Right hindlimb (tissue), 1 donor: Measurements from ENCODE around the gene PUS7.
"Not testable (repeated sequence)": the region's sequence is repeated elsewhere in the genome, so short reads cannot be mapped to it uniquely, and the experiment has no call there.

Experiments
- DNase-seq: peaks from one replicate; pipeline ENCODE4 v3.0.0-alpha.2; 2018

PUS7 gene

GRCh38 chr7:105521717-105522463 is at the start of gene PUS7:
PUS7 (minus strand) TSS chr7:105522271; CDS start chr7:105508512, 13,759 bp downstream.
- DNase-seq, result peak; percentile 93

- no peak for DNase-seq
Measured at GRCh38 chr7:105567821-105568220, 45.8 kb upstream of the PUS7 start.

- DNase-seq, result no peak
Measured at GRCh38 chr7:105567024-105567423, 45.0 kb upstream of the PUS7 start.

- DNase-seq, result no peak
Measured at GRCh38 chr7:105565190-105565589, 43.1 kb upstream of the PUS7 start.

- no peak for DNase-seq
Measured at GRCh38 chr7:105559926-105560325, 37.9 kb upstream of the PUS7 start.

- no peak for DNase-seq
Measured at GRCh38 chr7:105538339-105538738, 16.3 kb upstream of the PUS7 start.

GRCh38 chr7:105532709-105533460 is 10.8 kb upstream of the PUS7 start:
- no peak for DNase-seq

- DNase-seq, result peak; percentile 94
Measured at GRCh38 chr7:105531792-105532671, 10.0 kb upstream of the PUS7 start, which contains the start of gene RINT1. RINT1 (plus strand) TSS chr7:105532201; CDS start chr7:105532316, 115 bp downstream.

- DNase-seq, result no peak
Measured at GRCh38 chr7:105530546-105530945, 8.5 kb upstream of the PUS7 start.

- no peak for DNase-seq
Measured at GRCh38 chr7:105530126-105530525, 8.1 kb upstream of the PUS7 start.

GRCh38 chr7:105527737-105528136 is 5.7 kb upstream of the PUS7 start:
- not testable (repeated sequence) for DNase-seq

- no peak for DNase-seq
Measured at GRCh38 chr7:105524840-105525239, 2.8 kb upstream of the PUS7 start.

GRCh38 chr7:105524423-105524822 is 2.4 kb upstream of the PUS7 start:
- not testable (repeated sequence) for DNase-seq

GRCh38 chr7:105521027-105521716 is 899 bp downstream of the PUS7 start:
- DNase-seq, result peak; percentile 61

GRCh38 chr7:105520620-105521019 is 1.5 kb downstream of the PUS7 start:
- not testable (repeated sequence) for DNase-seq

GRCh38 chr7:105519353-105519752 is 2.7 kb downstream of the PUS7 start:
- no peak for DNase-seq

GRCh38 chr7:105515610-105516009 is 6.5 kb downstream of the PUS7 start:
- DNase-seq, result not testable (repeated sequence)

- no peak for DNase-seq
Measured at GRCh38 chr7:105512926-105513526, 9.0 kb downstream of the PUS7 start.

- DNase-seq, result no peak
Measured at GRCh38 chr7:105512415-105512814, 9.7 kb downstream of the PUS7 start.

- no peak for DNase-seq
Measured at GRCh38 chr7:105502173-105502572, 19.9 kb downstream of the PUS7 start.

- DNase-seq, result no peak
Measured at GRCh38 chr7:105497016-105497415, 25.1 kb downstream of the PUS7 start.

- DNase-seq, result no peak
Measured at GRCh38 chr7:105496521-105496920, 25.6 kb downstream of the PUS7 start.
